Ovary (tissue), 3 donors: ENCODE data around the gene SH2B2.

Source experiments
- POLR2A ChIP-seq: fragments of 450-650 bp; IDR thresholded peaks from one replicate; pipeline ENCODE4 v1.6.1; 2017; ENCODE audit warnings: antibody characterized with exemption, mild to moderate bottlenecking, moderate library complexity
- TF ChIP-seq, protein P1 (sequence below), 3 donors: fragments of 450-650 bp in 2 of 3; fragments of 200-600 bp in 1 of 3; IDR thresholded peaks; one replicate each; pipeline versions ENCODE4 v1.5.1 to v1.8.0; 2016 to 2022; ENCODE audit warnings: antibody characterized with exemption in 3 of 3, mild to moderate bottlenecking in 1 of 3
- donor health status: DM: no; HTN: no; CAD: no.

DNA sequence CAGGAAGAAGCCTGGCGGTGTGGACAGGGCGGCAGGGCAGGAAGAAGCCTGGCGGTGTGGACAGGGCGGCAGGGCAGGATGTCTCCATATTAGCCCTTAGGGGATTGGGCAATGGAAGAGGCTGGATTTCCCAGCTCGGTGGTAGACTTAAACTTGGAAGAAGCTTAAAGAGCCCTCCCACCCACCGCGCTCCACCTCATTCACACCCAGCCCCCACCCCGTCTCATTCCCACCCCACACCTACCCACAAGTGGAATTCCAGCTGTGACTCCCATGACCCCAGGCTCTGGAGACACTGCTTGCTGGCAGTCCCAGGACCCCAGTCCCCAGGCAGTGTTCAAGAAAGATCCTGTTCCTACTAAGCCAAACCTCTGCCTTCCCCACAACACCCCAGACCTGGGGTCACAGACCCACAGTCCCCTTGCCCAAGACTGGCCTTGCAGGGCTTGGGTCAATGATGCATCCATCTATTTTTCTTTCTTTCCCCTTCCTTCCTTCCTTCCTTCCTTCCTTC is 35.6 kb downstream of the SH2B2 start:
- TF ChIP-seq, protein P1, sequence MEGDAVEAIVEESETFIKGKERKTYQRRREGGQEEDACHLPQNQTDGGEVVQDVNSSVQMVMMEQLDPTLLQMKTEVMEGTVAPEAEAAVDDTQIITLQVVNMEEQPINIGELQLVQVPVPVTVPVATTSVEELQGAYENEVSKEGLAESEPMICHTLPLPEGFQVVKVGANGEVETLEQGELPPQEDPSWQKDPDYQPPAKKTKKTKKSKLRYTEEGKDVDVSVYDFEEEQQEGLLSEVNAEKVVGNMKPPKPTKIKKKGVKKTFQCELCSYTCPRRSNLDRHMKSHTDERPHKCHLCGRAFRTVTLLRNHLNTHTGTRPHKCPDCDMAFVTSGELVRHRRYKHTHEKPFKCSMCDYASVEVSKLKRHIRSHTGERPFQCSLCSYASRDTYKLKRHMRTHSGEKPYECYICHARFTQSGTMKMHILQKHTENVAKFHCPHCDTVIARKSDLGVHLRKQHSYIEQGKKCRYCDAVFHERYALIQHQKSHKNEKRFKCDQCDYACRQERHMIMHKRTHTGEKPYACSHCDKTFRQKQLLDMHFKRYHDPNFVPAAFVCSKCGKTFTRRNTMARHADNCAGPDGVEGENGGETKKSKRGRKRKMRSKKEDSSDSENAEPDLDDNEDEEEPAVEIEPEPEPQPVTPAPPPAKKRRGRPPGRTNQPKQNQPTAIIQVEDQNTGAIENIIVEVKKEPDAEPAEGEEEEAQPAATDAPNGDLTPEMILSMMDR (IDR thresholded peaks at IDR 0.05) = no peak
- TF ChIP-seq POLR2A = no peak
